GM19023 (cell line): ENCODE measurements around the gene UBASH3B.

Experiments used
- ATAC-seq: cut with Tn5 transposase; IDR thresholded peaks from one replicate; pipeline ENCODE4 v1.9.1; 2021; ENCODE audit warnings: mild to moderate bottlenecking, moderate library complexity; ENCODE audit not compliant: unreplicated experiment

The UBASH3B gene

DNA sequence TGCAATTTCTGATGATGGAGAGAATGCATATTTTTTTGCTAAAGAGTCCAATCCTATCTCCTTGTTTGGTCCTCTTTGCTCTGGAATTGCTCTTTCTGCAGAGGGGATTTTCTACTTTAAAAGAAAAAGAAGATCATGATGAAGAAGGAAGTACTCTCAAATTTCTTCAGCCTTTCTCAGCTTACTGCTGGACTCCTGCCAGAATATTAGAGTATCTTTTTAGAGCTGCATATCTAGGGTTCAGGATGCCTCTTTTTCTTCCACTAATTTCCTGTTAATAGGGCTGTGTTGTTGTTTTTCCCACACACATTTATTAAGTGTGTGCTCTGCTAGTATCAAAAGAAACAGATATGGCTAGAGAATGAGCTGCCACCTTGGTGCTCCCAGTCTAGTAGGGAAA is 18.2 kb downstream of the UBASH3B start:
- ATAC-seq: no peak

- ATAC-seq: no peak
Measured at GRCh38 chr11:122676638-122677037, 21.1 kb downstream of the UBASH3B start.

GRCh38 chr11:122677256-122677655 is 21.7 kb downstream of the UBASH3B start:
- ATAC-seq: no peak

DNA sequence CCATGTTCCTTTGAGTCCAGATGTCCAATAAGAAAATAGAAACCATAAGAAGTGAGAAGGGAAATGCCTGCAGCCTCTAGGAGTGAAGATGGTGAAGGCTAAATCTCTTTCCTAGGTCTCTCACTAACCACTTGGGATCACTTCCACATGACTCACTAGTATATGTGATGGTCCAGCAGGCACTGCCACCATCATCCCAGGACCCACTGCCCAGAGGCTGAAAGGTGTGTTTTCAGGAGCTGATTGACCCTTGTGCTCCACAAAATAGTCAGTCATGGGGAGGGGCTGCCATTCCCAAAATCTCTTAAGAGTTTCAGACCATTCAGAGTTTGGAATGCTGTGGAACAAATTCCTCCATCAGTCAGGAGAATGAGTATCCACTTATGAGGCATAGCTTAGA is 22.9 kb downstream of the UBASH3B start:
- no peak for ATAC-seq

- ATAC-seq: no peak
Measured at GRCh38 chr11:122679466-122679865, 23.9 kb downstream of the UBASH3B start.

DNA sequence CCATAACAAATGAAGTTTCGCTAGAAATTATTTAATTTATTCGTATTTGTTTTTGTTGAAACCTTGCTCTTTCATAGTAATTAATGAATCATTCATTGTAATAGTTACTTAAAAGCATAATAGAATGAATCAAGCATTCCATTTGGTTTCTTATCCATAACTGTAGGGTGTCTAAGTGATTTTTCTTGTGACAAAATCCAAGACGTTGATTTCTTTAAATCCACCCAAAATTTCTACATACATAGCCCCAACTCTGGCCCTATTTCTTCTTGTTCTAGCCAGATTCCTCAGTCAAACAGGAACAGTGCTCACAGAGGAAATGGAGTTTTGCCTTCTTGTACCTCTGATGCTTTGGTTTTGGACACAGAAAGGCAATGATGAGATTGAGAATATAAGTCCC is 25.5 kb downstream of the UBASH3B start:
- no peak for ATAC-seq

DNA sequence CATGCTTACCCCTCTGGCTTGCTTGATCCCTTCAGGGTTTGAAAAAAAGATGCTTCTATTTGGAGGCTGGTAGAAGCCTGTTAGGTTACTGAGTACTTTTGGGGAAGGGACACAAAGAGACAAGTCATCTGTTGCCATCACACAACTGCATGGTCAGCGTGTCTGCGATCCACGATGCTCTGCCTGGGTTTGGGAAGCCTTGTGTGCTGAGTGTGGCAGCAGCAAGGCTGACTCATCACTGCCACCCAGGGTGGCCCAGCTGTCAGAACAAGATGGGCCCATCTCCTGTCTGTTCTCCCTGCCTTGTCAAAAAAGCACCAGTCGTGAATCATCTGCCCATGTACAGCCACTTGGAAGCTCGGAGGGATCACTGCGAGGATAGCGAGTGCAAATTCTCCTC is 26.2 kb downstream of the UBASH3B start:
- no peak for ATAC-seq

DNA sequence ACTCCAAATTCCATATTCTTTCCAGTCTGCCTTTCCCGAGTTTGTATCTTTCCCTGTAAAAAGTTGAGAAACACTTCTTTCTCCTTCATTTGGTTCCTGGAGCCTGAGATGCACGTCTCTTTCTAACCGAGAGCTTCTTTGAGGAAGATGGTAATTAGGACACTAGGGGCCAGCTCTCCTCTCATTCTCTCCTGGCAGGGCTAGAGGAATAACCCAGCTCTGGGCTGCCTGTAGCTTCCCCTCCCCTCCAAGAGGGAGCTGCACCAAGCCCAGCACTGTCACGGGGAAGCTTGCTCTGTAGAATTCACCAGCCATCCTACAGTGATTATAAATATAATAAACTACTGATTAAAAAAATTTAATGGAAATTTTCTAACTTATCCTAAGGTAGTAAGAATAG is 26.9 kb downstream of the UBASH3B start:
- ATAC-seq: no peak

DNA sequence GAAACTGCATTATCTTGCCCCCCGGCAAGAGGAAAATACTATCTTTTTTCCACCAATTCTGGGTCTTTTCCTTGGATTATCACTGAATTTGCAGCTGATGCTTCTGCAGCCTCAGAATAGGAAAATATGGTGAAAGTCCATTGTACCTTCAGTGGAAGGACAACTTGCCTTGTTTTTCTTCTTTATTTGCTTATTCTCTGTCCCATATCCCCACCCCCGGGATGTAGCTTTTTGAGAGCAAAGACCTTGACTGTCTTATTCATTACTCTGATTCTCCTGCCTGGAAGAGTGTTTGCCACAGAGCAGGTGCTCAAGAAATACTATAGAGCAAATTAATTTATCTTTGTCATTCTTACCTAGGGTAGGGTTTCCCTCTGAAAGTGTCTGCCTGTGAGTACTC is 29.5 kb downstream of the UBASH3B start:
- no peak for ATAC-seq

DNA sequence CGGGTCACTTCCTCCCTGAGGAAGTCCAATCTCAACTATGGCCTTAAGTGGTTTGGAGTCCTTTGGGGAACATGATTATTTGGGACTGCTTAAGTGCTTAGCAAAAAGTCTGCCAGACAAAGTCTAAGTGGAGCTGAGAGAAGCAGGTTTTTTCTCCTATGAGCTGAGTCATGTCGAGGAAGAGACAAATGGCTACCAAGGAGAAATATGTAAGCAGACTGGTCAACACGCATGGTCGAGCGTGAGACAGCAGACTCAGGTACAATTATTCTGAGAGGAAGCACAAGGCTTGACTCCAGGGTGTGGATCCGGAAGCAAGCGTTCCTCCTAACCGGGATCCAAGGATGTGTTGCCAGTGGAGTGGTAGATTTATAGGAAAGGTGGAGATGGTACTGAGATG is 30.6 kb downstream of the UBASH3B start:
- ATAC-seq: no peak

GRCh38 chr11:122690384-122690783 is 34.9 kb downstream of the UBASH3B start:
- no peak for ATAC-seq

DNA sequence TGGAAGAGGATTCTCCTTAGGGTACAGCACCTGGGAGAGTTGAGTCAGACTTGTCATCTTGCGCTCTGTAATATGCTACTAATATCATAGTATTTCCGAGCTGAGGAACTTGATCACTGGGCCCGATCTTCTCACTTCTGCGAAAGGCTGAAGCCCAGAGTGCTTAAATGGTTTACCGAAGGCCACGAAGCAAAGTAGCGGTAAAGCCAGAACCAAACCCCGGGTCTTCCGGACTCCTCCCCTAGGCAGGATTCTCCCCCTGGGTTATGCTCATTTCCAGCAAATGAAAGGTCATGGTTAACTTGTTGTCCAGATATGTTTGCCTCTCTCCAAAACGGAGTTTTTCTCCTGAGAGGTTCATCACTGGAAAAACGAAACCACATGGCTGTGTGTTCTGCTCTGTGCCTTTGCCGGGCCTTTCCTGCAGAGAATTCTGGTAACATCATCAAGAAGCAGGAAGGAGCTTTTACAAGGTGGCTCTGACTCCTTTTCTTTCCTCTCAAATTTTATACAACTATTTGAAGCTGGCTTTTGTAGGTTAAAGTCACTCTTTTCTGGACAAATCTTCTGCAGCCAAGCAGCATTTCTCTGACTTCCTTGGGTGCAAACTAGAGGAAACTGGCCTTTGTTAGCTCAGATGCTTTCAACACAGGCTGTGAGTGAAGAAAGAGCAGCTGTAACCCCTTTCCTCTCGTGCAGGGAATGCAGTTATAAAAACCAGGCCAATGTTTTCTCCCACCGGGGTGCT is 35.5 kb downstream of the UBASH3B start:
- ATAC-seq: no peak

DNA sequence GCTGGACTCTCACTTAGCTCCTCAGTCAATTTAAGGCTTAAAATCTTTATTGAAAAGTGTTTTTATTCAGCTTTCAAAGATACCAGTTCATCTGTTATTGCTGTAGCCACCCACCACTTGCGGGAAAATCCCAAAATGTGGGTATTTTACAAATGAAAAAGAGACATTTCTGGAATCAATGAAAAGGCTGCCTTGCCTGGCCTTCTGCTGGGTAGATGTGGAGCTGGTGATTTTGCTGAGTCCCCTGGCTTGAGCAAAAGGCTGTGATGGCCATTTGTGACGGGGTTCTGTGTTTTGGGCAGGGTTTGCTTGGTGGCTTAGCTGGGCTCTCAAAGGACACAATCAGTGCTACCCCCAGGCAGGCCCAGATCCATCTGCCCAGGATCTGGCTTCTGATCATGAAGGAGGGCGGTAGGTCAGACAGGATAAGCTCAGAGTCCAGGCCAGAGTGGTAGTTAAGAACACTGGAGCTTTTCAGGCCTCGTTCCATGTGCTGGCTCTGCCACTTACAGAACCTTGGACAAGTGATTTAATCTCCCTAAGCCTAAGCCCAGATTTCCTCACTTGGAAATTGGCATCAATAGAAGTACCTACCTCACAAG is 36.1 kb downstream of the UBASH3B start:
- no peak for ATAC-seq

- no peak for ATAC-seq
Measured at GRCh38 chr11:122692444-122692843, 36.9 kb downstream of the UBASH3B start.

- ATAC-seq: no peak
Measured at GRCh38 chr11:122695076-122695615, 39.6 kb downstream of the UBASH3B start.

DNA sequence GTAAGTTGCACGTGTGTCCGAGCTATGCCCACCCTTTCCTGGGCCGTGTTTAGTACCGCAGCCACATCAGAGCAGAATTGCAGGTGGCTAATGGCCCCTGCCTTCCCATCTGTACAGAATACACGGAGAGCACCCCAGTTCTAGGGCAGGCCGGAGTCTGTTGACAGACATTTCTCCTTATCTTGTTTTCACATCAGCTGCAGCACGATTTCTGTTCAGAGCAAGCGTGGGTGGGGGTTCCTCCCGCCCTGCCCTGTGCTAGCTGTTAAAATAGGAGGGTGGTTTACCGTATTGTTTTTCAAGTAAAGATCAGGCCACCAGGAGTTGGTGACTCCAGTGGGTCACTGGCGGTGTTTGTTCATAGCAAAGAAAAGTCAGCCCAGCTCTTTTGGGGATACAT is 41.1 kb downstream of the UBASH3B start:
- ATAC-seq: peak; percentile 79

GRCh38 chr11:122697636-122698167 is 42.2 kb downstream of the UBASH3B start:
- ATAC-seq: peak; percentile 52

GRCh38 chr11:122698392-122698791 is 42.9 kb downstream of the UBASH3B start:
- ATAC-seq: no peak

DNA sequence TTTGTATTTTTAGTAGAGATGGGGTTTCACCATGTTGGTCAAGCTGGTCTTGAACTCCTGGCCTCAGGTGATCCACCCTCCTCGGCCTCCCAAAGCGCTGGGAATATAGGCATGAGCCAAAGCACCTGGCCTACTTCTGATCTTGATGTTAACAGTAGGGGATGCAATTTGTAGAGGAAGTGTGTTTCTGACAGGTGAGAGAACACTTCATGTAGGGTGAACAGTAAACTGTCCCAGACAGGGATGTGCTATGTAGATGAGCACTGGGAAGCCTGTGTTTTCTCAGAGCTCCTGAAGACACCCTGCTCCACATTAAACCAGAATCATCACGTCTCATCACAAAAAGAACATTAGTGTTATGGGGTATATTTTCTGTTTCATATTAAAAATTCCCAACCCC is 45.1 kb downstream of the UBASH3B start:
- ATAC-seq: no peak

- ATAC-seq: no peak
Measured at GRCh38 chr11:122701143-122701542, 45.6 kb downstream of the UBASH3B start.

- no peak for ATAC-seq
Measured at GRCh38 chr11:122703541-122704272, 48.2 kb downstream of the UBASH3B start.

DNA sequence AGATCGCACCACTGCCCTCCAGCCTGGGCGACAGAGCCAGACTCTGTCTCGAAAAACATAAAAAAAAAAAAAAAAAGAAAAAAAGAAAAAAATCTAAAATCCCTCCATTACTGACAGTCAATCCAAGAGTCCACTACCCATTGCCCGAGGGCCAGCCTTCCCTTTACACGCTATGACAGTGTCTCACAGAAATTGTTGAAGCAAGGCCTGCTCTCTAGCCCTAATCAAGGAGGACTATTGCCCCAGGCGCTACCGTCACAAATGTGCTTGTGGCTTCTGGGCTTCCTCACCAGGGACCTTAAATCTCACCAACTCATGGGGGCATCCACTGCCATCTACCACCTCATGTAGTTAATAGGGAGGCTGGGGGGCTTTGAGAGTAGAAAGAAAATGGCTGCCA is 49.9 kb downstream of the UBASH3B start:
- no peak for ATAC-seq
